ENCODE data around the gene FITM1. TPM values are rescaled to one million over a fixed set of nuclear protein-coding genes. Genes with fewer than 3 reads are reported as not detected.

FITM1 gene
- total RNA-seq, 4 donors from 2014 or later: 0.61 to 1.3 (median 1.0) TPM; not detected in 1

- no peak for DNase-seq (ENCODE audit: low spot score in 2 of 2)
- intact Hi-C loops (cut with DNase I; ENCODE audit: low total_unique reads): no loop called here
- 90 to 98% methylated on average over 2 of the region's 2 CpGs for WGBS, 2 donors
- TF ChIP-seq POLR2A (IDR thresholded peaks at IDR 0.05): no peak
- no peak overlapping the region for H3K4me3 ChIP-seq (ENCODE audit: low read depth, poor library complexity, severe bottlenecking)
These were observed 46.0 kb upstream of the FITM1 start for GRCh38 chr14:24084440-24084839.

GRCh38 chr14:24085215-24085614 lies 45.2 kb upstream of the FITM1 start:
- DNase-seq (ENCODE audit: low spot score in 2 of 2): no peak
- TF ChIP-seq CTCF (IDR thresholded peaks at IDR 0.05) (no peak), POLR2A (IDR thresholded peaks at IDR 0.05) (no peak)
- H3K4me3 ChIP-seq (ENCODE audit: low read depth, poor library complexity, severe bottlenecking): no peak overlapping the region
- intact Hi-C loops (cut with DNase I; ENCODE audit: low total_unique reads): no loop called here
- 91% methylated on average over 3 of the region's 3 CpGs for WGBS, 2 donors

GRCh38 chr14:24086193-24086955 lies 44.1 kb upstream of the FITM1 start:
- no peak overlapping the region for H3K4me3 ChIP-seq (ENCODE audit: low read depth, poor library complexity, severe bottlenecking)
- TF ChIP-seq POLR2A (IDR thresholded peaks at IDR 0.05) (no peak), CTCF (IDR thresholded peaks at IDR 0.05) (no peak)
- WGBS, 2 donors: 72 to 81% methylated on average over 3 of the region's 3 CpGs
- DNase-seq (ENCODE audit: low spot score in 2 of 2): no peak
- intact Hi-C loops (cut with DNase I; ENCODE audit: low total_unique reads): no loop called here

- no peak for TF ChIP-seq CTCF (IDR thresholded peaks at IDR 0.05)
- no peak for TF ChIP-seq POLR2A (IDR thresholded peaks at IDR 0.05)
- intact Hi-C loops (cut with DNase I; ENCODE audit: low total_unique reads): no loop called here
- 83 to 91% methylated on average over 1 of the region's 1 CpG for WGBS, 2 donors
These were observed 43.5 kb upstream of the FITM1 start for GRCh38 chr14:24087004-24087403.

GRCh38 chr14:24088095-24088494 lies 42.4 kb upstream of the FITM1 start:
- H3K4me3 ChIP-seq (ENCODE audit: low read depth, poor library complexity, severe bottlenecking): no peak overlapping the region
- WGBS, 2 donors: 75 to 90% methylated on average over 2 of the region's 2 CpGs
- no peak for TF ChIP-seq CTCF (IDR thresholded peaks at IDR 0.05)
- TF ChIP-seq POLR2A (IDR thresholded peaks at IDR 0.05): no peak
- DNase-seq (ENCODE audit: low spot score in 2 of 2): no peak
- intact Hi-C loops (cut with DNase I; ENCODE audit: low total_unique reads): no loop called here

More at GRCh38 chr14:24087004-24087403, 43.5 kb upstream of the FITM1 start:
- H3K4me3 ChIP-seq (ENCODE audit: low read depth, poor library complexity, severe bottlenecking): no peak overlapping the region
- DNase-seq (ENCODE audit: low spot score in 2 of 2): no peak

GRCh38 chr14:24089890-24090289 lies 40.6 kb upstream of the FITM1 start:
- no peak for DNase-seq (ENCODE audit: low spot score in 2 of 2)
- no peak overlapping the region for H3K4me3 ChIP-seq (ENCODE audit: low read depth, poor library complexity, severe bottlenecking)
- intact Hi-C loops (cut with DNase I; ENCODE audit: low total_unique reads): loop anchor here (10.0 kb wide), 1 partner anchor 75 kb away; no protein-coding TSS in a partner anchor
- WGBS, 2 donors: 84 to 90% methylated on average over 6 of the region's 6 CpGs
- TF ChIP-seq CTCF (IDR thresholded peaks at IDR 0.05) (no peak), POLR2A (IDR thresholded peaks at IDR 0.05) (no peak)
